Pancreas (tissue), 10 donors: ENCODE data around the gene ASXL2. TPM values are rescaled to one million over a fixed set of nuclear protein-coding genes. Genes with fewer than 3 reads are reported as not detected.
"Not testable (repeated sequence)": the region's sequence is repeated elsewhere in the genome, so short reads cannot be mapped to it uniquely, and the experiment has no call there.

ENCODE experiments used
- ATAC-seq, 4 donors: fragments of 200-7000 bp; cut with Tn5 transposase; one replicate each; pipeline versions ENCODE4 v1.8.0 to v1.9.1; 2020; ENCODE audit warnings: mild to moderate bottlenecking in 4 of 4, moderate library complexity in 4 of 4
- DNase-seq, 6 donors: peaks; one replicate each; pipeline ENCODE4 v3.0.0-alpha.2; 2020
- FAIRE-seq: peaks from 2 replicates; lab custom pipeline; 2012; peaks lifted over from hg19 to GRCh38; lab: Jason Lieb, UNC
- H3K27ac ChIP-seq, 4 donors: fragments of 200-600 bp; sonication (generic); 1 replicate in 3 of 4; 2 replicates in 1 of 4; pipeline versions ENCODE4 v1.5.0 to v1.8.0; 2020
- H3K27me3 ChIP-seq, 4 donors: fragments of 200-600 bp; one replicate each; pipeline ENCODE4 v1.8.0; 2021
- H3K36me3 ChIP-seq, 3 donors: fragments of 200-600 bp; sonication (generic) in 1 of 3; one replicate each; pipeline versions ENCODE4 v1.5.0 to v1.8.0; 2020 to 2021
- H3K4me1 ChIP-seq, 3 donors: fragments of 200-600 bp; one replicate each; pipeline ENCODE4 v1.8.0; 2021
- H3K4me3 ChIP-seq, 4 donors: fragments of 200-600 bp; sonication (generic) in 2 of 4; one replicate each; pipeline versions ENCODE4 v1.5.0 to v1.8.0; 2020 to 2021
- H3K9me3 ChIP-seq, 4 donors: fragments of 200-600 bp; one replicate each; pipeline ENCODE4 v1.8.0; 2021
- CTCF ChIP-seq, 4 donors: fragments of 200-600 bp; sonication (generic) in 3 of 4; IDR thresholded peaks; one replicate each; pipeline versions ENCODE4 v1.5.0 to v1.8.0; 2021; ENCODE audit warnings: antibody characterized with exemption in 4 of 4
- WGBS, 2 donors: extraction: QIAGEN DNeasy Blood & Tissue Kit; methylation state at CpG; one replicate each; pipeline ENCODE4 v1.1.7; 2013; 5-methylcytosine and 5-hydroxymethylcytosine counted together
- intact Hi-C, 3 donors: fragments of 100-400 bp; cut with DNase I; formaldehyde crosslinking; loops; one replicate each; pipeline versions ENCODE4 v1.11.1 to v1.14.2; 2022
- polyA plus RNA-seq, 2 donors: library from polyadenylated mRNA; stranded (reverse); fragments of 200-250 nt; gene quantifications; one replicate each; pipeline ENCODE4 v1.2.3, GENCODE V29; 2013
- total RNA-seq, 6 donors: library from RNA; stranded (reverse); fragmentation: NEBNext Ultra II Directional in 4 of 6; extraction: Animal tissue kit (Norgen Biotek cat#: 25700) in 4 of 6; gene quantifications; one replicate each; pipeline versions ENCODE4 v1.2.1 to v1.2.4, GENCODE V29; 2021 to 2023
- donor health status: healthy with polysubstance abuse.
- donor health status: DM: no; HTN: no; CAD: no; lungs with moderate emphysema.
- donor health status: DM: no; HTN: no; CAD: no.
- donor health status: control.
- donor health status: control.
- donor health status: Bipolar disorder and iron deficiency.
- donor health status: DM: yes; HTN: yes; CAD: no.
- donor health status: DM: no; HTN: no; CAD: no.
- donor health status: DM: no; HTN: no; CAD: no.
- donor health status: DM: yes; HTN: yes; CAD: no.

The ASXL2 gene
- total and polyA plus RNA-seq, 8 donors = 1.6 to 21.7 (median 9.5) TPM

GRCh38 chr2:25912851-25913695, 34.8 kb upstream of the ASXL2 start:
- Histone ChIP-seq H3K4me3 (no peak overlapping the region), H3K4me1 (no peaks in the 10 kb centered on the region), H3K9me3 (no peaks in the 10 kb centered on the region), H3K36me3 (no peaks in the 10 kb centered on the region), H3K27ac (no peak overlapping the region), H3K27me3 (no peaks in the 10 kb centered on the region)
- ATAC-seq (no peak), DNase-seq (no peak), FAIRE-seq (no peak)
- 23 to 27% methylated on average over 10 of the region's 10 CpGs for WGBS, 2 donors
- intact Hi-C loops = no loop called here
- TF ChIP-seq CTCF (IDR thresholded peaks at IDR 0.05) = no peak

- H3K9me3 ChIP-seq, H3K4me1 ChIP-seq, H3K36me3 ChIP-seq, H3K27me3 ChIP-seq, FAIRE-seq, intact Hi-C loops, H3K27ac ChIP-seq, H3K4me3 ChIP-seq, ATAC-seq, DNase-seq: not testable (repeated sequence)
- 70 to 73% methylated on average over 5 of the region's 5 CpGs for WGBS, 2 donors
These were observed 31.3 kb upstream of the ASXL2 start for GRCh38 chr2:25909574-25909973.

GRCh38 chr2:25905126-25905525, 26.8 kb upstream of the ASXL2 start:
- DNase-seq (no peak), FAIRE-seq (no peak), ATAC-seq (no peak)
- H3K4me1 ChIP-seq = no peaks in the 10 kb centered on the region
- no peak for TF ChIP-seq CTCF (IDR thresholded peaks at IDR 0.05)
- intact Hi-C loops = no loop called here
- H3K36me3 ChIP-seq = no peaks in the 10 kb centered on the region
- no peak overlapping the region for H3K27ac ChIP-seq
- H3K4me3 ChIP-seq = no peak overlapping the region
- WGBS, 2 donors = 84 to 90% methylated on average over 2 of the region's 2 CpGs
- H3K27me3 ChIP-seq = no peaks in the 10 kb centered on the region
- H3K9me3 ChIP-seq = no peaks in the 10 kb centered on the region

GRCh38 chr2:25903216-25903776, 25.0 kb upstream of the ASXL2 start:
- ATAC-seq = no peak
- intact Hi-C loops = no loop called here
- Histone ChIP-seq H3K27me3 (no peaks in the 10 kb centered on the region), H3K9me3 (no peaks in the 10 kb centered on the region), H3K27ac (no peak overlapping the region), H3K4me3 (no peak overlapping the region), H3K36me3 (no peaks in the 10 kb centered on the region), H3K4me1 (no peaks in the 10 kb centered on the region)
- no peak for FAIRE-seq
- DNase-seq = no peak
- 63 to 64% methylated on average over 5 of the region's 5 CpGs for WGBS, 2 donors
- no peak for TF ChIP-seq CTCF (IDR thresholded peaks at IDR 0.05)

- DNase-seq (no peak), ATAC-seq (no peak), FAIRE-seq (no peak)
- Histone ChIP-seq H3K9me3 (no peaks in the 10 kb centered on the region), H3K4me3 (no peak overlapping the region), H3K27me3 (no peaks in the 10 kb centered on the region), H3K27ac (no peak overlapping the region), H3K4me1 (no peaks in the 10 kb centered on the region), H3K36me3 (no peaks in the 10 kb centered on the region)
- TF ChIP-seq CTCF (IDR thresholded peaks at IDR 0.05) = no peak
- intact Hi-C loops = no loop called here
- WGBS, 2 donors = 79 to 83% methylated on average over 11 of the region's 11 CpGs
These were observed 21.2 kb upstream of the ASXL2 start for GRCh38 chr2:25899404-25899970.
